Astrocyte of the spinal cord (primary cell): ENCODE results near the gene CFAP97.

ENCODE experiments used
- DNase-seq: peaks from one replicate; pipeline ENCODE4 v3.0.0; 2011; ENCODE audit warnings: low read depth, low spot score
- H3K4me3 ChIP-seq: 2 replicates; pipeline ENCODE4 v1.5.1; 2011; ENCODE audit warnings: low read depth, mild to moderate bottlenecking, low read length, moderate library complexity
- in situ Hi-C: cut with HindIII; loops from 2 replicates; pipeline ENCODE4 v1.10.0; 2017; ENCODE audit warnings: low sequenced_read_pairs
- TF ChIP-seq, protein P1 (sequence below): IDR thresholded peaks from 2 replicates; pipeline ENCODE4 v1.5.1; 2012; ENCODE audit warnings: low read depth, mild to moderate bottlenecking, low read length, inconsistent platforms

The CFAP97 gene

DNA sequence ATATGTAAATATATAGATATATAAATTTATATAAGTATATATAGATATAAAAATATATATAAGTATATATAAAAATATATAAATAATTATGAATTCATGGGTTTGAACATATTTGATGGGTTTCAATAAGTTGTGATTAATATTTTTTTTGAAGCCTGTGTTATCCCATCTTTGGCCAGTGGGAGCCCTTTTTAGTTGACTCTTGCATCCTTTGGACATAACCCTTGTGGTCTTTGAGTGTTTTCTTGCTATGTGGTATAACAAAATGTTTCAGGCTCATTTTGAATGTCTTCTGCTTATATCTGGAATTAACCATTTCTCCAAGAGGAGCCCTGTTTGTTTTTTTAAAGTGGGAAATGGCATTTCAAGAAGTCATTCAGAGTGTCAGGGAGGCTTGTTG lies 20.8 kb upstream of the CFAP97 start:
- DNase-seq: no peak
- TF ChIP-seq, protein P1, sequence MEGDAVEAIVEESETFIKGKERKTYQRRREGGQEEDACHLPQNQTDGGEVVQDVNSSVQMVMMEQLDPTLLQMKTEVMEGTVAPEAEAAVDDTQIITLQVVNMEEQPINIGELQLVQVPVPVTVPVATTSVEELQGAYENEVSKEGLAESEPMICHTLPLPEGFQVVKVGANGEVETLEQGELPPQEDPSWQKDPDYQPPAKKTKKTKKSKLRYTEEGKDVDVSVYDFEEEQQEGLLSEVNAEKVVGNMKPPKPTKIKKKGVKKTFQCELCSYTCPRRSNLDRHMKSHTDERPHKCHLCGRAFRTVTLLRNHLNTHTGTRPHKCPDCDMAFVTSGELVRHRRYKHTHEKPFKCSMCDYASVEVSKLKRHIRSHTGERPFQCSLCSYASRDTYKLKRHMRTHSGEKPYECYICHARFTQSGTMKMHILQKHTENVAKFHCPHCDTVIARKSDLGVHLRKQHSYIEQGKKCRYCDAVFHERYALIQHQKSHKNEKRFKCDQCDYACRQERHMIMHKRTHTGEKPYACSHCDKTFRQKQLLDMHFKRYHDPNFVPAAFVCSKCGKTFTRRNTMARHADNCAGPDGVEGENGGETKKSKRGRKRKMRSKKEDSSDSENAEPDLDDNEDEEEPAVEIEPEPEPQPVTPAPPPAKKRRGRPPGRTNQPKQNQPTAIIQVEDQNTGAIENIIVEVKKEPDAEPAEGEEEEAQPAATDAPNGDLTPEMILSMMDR: peak; percentile 13
- in situ Hi-C loops: no loop called here
- H3K4me3 ChIP-seq: no peak overlapping the region

DNA sequence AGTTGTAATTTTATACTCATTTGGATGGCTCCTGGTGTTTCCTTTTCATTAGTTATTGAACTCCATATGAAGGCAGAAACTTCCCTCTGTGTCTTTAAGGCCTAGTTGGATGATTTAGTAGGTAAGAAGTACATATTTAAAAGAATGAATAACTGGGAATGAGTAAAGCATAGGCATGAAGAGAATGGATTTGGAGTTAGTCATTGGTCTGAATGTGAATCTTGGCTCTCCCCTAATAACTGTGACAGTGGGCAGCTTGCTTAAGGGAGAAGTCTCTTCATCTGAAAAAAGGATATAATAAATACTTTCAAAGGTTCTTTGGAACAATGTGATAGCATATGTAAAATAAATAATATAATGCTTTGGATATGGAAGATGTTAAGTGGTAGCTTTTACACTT lies 18.8 kb upstream of the CFAP97 start:
- in situ Hi-C loops: no loop called here
- DNase-seq: peak; percentile 66
- no peak overlapping the region for H3K4me3 ChIP-seq
- TF ChIP-seq, protein P1: no peak

DNA sequence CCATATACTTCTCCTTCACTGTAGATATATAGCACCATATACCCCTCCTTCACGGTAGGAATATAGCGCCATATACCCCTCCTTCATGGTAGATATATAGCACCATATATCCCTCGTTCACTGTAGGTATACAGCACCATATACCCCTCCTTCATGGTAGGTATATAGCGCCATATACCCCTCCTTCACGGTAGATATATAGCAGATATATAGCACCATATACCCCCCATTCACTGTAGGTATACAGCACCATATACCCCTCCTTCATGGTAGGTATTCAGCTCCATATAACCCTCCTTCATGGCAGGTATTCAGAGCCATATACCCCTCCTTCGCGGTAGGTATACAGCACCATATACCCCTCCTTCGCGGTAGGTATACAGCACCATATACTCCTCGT lies 18.1 kb upstream of the CFAP97 start:
- TF ChIP-seq, protein P1: no peak
- no peak for DNase-seq
- no peak overlapping the region for H3K4me3 ChIP-seq
- in situ Hi-C loops: no loop called here

DNA sequence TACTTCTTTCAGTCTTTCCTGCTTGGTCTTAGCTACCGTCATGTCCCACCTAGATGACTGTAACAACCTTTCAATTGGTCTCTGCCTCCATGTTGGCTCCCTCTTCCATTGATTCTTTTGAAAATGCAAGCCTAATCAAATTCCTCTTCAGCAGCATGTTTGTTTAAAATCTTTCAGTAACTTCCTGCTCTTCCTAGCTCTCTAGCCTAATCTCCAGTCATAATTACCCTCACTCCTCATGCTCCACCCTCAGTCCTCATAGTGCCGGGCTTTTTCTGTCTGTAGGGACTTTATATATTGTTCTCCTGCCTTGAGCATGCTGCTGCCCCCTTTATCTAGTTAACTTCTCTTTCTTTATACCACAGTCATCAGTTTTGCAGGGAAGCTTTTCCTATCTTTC lies 17.7 kb upstream of the CFAP97 start:
- in situ Hi-C loops: no loop called here
- no peak overlapping the region for H3K4me3 ChIP-seq
- TF ChIP-seq, protein P1: no peak
- DNase-seq: no peak

DNA sequence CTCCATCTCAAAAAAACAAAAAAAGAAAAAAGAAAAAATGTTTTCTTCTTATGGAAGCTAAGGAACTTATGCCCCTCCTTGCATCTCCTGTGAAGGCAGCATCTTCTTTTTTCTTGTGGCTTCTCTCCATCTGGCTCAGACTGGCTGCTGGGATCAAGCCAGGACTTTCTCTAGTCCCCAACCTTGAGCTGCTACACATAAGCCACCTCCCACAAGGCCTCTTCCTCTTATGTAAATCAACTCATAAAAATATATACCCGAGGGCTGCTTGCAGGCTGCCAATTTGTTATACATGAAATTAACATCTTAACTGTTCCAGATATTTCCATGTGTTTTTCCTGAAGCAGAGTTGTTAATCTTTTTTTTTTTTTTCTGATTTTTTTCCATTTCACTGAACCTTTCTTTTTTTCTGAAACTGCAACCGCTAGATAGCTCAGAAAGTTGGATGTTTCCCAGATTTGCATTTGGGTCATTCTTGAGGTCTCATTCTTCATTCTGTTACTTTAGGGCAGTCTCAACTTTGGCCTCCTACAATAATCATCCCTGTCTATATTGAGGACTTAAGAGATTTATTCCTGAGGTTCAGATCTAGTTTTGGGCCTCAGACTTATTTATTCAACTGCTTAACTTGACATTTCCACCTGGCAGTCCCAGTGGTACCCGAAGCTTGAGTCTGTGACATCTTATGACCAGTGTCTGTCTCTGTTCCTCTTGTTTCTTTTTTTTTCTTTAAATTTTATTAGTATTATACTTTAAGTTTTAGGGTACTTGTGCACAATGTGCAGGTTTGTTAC lies 15.9 kb upstream of the CFAP97 start:
- TF ChIP-seq, protein P1: no peak
- in situ Hi-C loops: no loop called here
- no peak overlapping the region for H3K4me3 ChIP-seq
- peak; percentile 81 for DNase-seq

DNA sequence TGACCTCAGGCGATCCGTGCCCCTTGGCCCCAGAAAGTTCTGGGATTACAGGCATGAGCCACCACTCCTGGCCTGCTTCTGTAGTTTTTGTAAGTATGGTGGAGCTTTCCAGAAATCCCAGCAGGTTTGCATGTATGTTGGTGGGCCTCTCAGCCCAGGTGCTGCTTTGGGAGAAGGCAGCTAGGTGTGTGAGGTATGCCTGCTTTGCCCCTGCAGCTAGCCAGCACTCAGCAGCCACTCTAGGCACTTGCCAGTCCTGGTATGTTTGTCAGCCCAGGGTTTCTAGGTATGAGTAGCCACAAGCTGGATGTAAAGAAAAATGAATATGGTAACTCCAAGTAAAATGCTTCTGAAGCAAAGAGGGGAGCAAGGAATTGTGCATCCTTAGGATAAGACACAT lies 14.5 kb upstream of the CFAP97 start:
- DNase-seq: no peak
- in situ Hi-C loops: no loop called here
- TF ChIP-seq, protein P1: no peak
- H3K4me3 ChIP-seq: no peak overlapping the region
